SK-N-SH treated with all-trans-retinoic acid at 6 μM for 48 hours (cell line): Measurements from ENCODE around the gene TSC22D1.
A peak's percentile ranks its signal among the peaks of the same experiment; 100 is the strongest.

Source experiments
- ATAC-seq: fragments of 200-7000 bp; cut with Tn5 transposase; 3 replicates; pipeline ENCODE4 v1.9.1; 2020; ENCODE audit warnings: mild to moderate bottlenecking, moderate library complexity
- ARNTL ChIP-seq: fragments of 450-650 bp; formaldehyde crosslinking; IDR thresholded peaks from 2 replicates; pipeline ENCODE4 v1.5.0; 2020; ENCODE audit warnings: low read depth, mild to moderate bottlenecking, moderate library complexity, borderline replicate concordance
- BACH2 ChIP-seq: fragments of 250-450 bp; sonication (Bioruptor Pico); IDR thresholded peaks from 2 replicates; pipeline ENCODE4 v1.9.0; 2021; ENCODE audit warnings: mild to moderate bottlenecking, borderline replicate concordance
- ESRRG ChIP-seq: fragments of 250-450 bp; sonication (Bioruptor Pico); IDR thresholded peaks from 2 replicates; pipeline ENCODE4 v1.6.1; 2021; ENCODE audit warnings: mild to moderate bottlenecking
- ISL1 ChIP-seq: fragments of 250-450 bp; sonication (Bioruptor Pico); IDR thresholded peaks from 2 replicates; pipeline ENCODE4 v2.1.2; 2022; ENCODE audit warnings: mild to moderate bottlenecking, moderate library complexity
- OSR1 ChIP-seq: fragments of 250-450 bp; sonication (Bioruptor Pico); IDR thresholded peaks from 2 replicates; pipeline ENCODE4 v1.8.0; 2022; ENCODE audit warnings: moderate library complexity, mild to moderate bottlenecking, inconsistent platforms
- PPARA ChIP-seq: fragments of 250-450 bp; sonication (Bioruptor Pico); IDR thresholded peaks from 2 replicates; pipeline ENCODE4 v1.5.0; 2020; ENCODE audit warnings: mild to moderate bottlenecking, borderline replicate concordance
- RARB ChIP-seq: fragments of 250-450 bp; sonication (Bioruptor Pico); IDR thresholded peaks from 2 replicates; pipeline ENCODE4 v1.8.0; 2021; ENCODE audit warnings: mild to moderate bottlenecking, moderate library complexity
- SNAI2 ChIP-seq: fragments of 250-450 bp; sonication (Bioruptor Pico); IDR thresholded peaks from 2 replicates; pipeline ENCODE4 v1.5.0; 2020; ENCODE audit warnings: mild to moderate bottlenecking, moderate library complexity
- TCF4 ChIP-seq: fragments of 250-450 bp; sonication (Bioruptor Pico); IDR thresholded peaks from 2 replicates; pipeline ENCODE4 v1.8.0; 2021; ENCODE audit warnings: mild to moderate bottlenecking, moderate library complexity, borderline replicate concordance
- TOX ChIP-seq: fragments of 250-450 bp; sonication (Bioruptor Pico); IDR thresholded peaks from 2 replicates; pipeline ENCODE4 v1.8.0; 2021; ENCODE audit warnings: mild to moderate bottlenecking, moderate library complexity, borderline replicate concordance
- ZC3H10 ChIP-seq: fragments of 250-450 bp; sonication (Bioruptor Pico); IDR thresholded peaks from 2 replicates; pipeline ENCODE4 v1.5.1; 2021; ENCODE audit warnings: mild to moderate bottlenecking, moderate library complexity
- ZFP3 ChIP-seq: fragments of 250-450 bp; sonication (Bioruptor Pico); IDR thresholded peaks from 2 replicates; pipeline ENCODE4 v1.5.0; 2020; ENCODE audit warnings: mild to moderate bottlenecking, moderate library complexity
- ZFP30 ChIP-seq: fragments of 450-650 bp; formaldehyde crosslinking; IDR thresholded peaks from 2 replicates; pipeline ENCODE4 v1.5.0; 2022; ENCODE audit warnings: mild to moderate bottlenecking, moderate library complexity
- ZNF565 ChIP-seq: fragments of 450-650 bp; formaldehyde crosslinking; conservative IDR thresholded peaks from 2 replicates; pipeline ENCODE4 v1.5.0; 2020; ENCODE audit warnings: low read depth, mild to moderate bottlenecking, moderate library complexity
- ZNF70 ChIP-seq: fragments of 450-650 bp; formaldehyde crosslinking; IDR thresholded peaks from 2 replicates; pipeline ENCODE4 v1.5.0; 2020; ENCODE audit warnings: mild to moderate bottlenecking, moderate library complexity
- ZNF8 ChIP-seq: fragments of 450-650 bp; formaldehyde crosslinking; IDR thresholded peaks from 2 replicates; pipeline ENCODE4 v1.5.0; 2020; ENCODE audit warnings: mild to moderate bottlenecking, moderate library complexity
- TF ChIP-seq, protein P1 (sequence below): fragments of 250-450 bp; sonication (Bioruptor Pico); IDR thresholded peaks from 2 replicates; pipeline ENCODE4 v1.5.1; 2020; ENCODE audit warnings: low read depth, mild to moderate bottlenecking, moderate library complexity
- TF ChIP-seq, protein P2 (sequence below): fragments of 250-450 bp; sonication (Bioruptor Pico); IDR thresholded peaks from 2 replicates; pipeline ENCODE4 v1.5.0; 2020; ENCODE audit warnings: mild to moderate bottlenecking, moderate library complexity
- TF ChIP-seq, protein P3 (sequence below): fragments of 250-450 bp; sonication (Bioruptor Pico); IDR thresholded peaks from 2 replicates; pipeline ENCODE4 v1.5.1; 2021; ENCODE audit warnings: mild to moderate bottlenecking, moderate library complexity
- TF ChIP-seq, protein P4 (sequence below): fragments of 250-450 bp; sonication (Bioruptor Pico); IDR thresholded peaks from 2 replicates; pipeline ENCODE4 v1.8.0; 2020; ENCODE audit warnings: mild to moderate bottlenecking, moderate library complexity, borderline replicate concordance
- TF ChIP-seq, protein P5 (sequence below): fragments of 250-450 bp; sonication (Bioruptor Pico); IDR thresholded peaks from 2 replicates; pipeline ENCODE4 v1.8.0; 2021; ENCODE audit warnings: low read depth, mild to moderate bottlenecking, moderate library complexity, borderline replicate concordance

Gene TSC22D1

DNA sequence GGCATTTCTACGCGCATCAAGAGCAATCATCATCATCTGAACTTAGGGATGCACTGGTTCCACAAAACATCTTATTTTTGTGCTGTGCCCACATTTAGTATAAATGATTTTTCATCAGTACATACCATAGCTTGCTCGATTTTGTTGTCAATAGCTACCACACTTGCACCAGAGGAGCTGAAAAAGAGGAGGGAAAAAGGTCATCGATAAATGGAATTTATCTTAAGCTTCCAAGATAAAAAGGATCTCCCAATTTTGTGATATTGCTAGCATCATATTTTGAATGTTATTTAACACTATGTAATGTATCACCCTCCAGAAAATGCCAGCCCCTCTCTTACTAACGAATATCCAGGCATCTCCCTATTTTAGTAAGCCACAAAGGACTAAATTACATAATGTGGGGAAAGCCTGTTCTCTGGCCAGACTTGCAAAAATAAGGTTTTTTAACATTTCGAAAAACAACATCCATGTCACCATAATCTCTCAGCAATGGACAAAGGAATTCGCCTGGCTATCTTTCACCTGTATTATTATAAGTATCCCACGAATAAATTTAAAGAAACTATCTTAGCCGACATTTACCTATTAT is 140.1 kb downstream of the TSC22D1 start:
- ATAC-seq: no peak
- TF ChIP-seq, protein P1, sequence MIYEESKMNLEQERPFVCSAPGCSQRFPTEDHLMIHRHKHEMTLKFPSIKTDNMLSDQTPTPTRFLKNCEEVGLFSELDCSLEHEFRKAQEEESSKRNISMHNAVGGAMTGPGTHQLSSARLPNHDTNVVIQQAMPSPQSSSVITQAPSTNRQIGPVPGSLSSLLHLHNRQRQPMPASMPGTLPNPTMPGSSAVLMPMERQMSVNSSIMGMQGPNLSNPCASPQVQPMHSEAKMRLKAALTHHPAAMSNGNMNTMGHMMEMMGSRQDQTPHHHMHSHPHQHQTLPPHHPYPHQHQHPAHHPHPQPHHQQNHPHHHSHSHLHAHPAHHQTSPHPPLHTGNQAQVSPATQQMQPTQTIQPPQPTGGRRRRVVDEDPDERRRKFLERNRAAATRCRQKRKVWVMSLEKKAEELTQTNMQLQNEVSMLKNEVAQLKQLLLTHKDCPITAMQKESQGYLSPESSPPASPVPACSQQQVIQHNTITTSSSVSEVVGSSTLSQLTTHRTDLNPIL (CRISPR knock-in tag): no peak
- TF ChIP-seq, protein P2, sequence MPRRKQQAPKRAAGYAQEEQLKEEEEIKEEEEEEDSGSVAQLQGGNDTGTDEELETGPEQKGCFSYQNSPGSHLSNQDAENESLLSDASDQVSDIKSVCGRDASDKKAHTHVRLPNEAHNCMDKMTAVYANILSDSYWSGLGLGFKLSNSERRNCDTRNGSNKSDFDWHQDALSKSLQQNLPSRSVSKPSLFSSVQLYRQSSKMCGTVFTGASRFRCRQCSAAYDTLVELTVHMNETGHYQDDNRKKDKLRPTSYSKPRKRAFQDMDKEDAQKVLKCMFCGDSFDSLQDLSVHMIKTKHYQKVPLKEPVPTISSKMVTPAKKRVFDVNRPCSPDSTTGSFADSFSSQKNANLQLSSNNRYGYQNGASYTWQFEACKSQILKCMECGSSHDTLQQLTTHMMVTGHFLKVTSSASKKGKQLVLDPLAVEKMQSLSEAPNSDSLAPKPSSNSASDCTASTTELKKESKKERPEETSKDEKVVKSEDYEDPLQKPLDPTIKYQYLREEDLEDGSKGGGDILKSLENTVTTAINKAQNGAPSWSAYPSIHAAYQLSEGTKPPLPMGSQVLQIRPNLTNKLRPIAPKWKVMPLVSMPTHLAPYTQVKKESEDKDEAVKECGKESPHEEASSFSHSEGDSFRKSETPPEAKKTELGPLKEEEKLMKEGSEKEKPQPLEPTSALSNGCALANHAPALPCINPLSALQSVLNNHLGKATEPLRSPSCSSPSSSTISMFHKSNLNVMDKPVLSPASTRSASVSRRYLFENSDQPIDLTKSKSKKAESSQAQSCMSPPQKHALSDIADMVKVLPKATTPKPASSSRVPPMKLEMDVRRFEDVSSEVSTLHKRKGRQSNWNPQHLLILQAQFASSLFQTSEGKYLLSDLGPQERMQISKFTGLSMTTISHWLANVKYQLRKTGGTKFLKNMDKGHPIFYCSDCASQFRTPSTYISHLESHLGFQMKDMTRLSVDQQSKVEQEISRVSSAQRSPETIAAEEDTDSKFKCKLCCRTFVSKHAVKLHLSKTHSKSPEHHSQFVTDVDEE (CRISPR knock-in tag): no peak
- TF ChIP-seq, protein P3, sequence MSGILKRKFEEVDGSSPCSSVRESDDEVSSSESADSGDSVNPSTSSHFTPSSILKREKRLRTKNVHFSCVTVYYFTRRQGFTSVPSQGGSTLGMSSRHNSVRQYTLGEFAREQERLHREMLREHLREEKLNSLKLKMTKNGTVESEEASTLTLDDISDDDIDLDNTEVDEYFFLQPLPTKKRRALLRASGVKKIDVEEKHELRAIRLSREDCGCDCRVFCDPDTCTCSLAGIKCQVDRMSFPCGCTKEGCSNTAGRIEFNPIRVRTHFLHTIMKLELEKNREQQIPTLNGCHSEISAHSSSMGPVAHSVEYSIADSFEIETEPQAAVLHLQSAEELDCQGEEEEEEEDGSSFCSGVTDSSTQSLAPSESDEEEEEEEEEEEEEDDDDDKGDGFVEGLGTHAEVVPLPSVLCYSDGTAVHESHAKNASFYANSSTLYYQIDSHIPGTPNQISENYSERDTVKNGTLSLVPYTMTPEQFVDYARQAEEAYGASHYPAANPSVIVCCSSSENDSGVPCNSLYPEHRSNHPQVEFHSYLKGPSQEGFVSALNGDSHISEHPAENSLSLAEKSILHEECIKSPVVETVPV: no peak
- TF ChIP-seq ZNF70: no peak

DNA sequence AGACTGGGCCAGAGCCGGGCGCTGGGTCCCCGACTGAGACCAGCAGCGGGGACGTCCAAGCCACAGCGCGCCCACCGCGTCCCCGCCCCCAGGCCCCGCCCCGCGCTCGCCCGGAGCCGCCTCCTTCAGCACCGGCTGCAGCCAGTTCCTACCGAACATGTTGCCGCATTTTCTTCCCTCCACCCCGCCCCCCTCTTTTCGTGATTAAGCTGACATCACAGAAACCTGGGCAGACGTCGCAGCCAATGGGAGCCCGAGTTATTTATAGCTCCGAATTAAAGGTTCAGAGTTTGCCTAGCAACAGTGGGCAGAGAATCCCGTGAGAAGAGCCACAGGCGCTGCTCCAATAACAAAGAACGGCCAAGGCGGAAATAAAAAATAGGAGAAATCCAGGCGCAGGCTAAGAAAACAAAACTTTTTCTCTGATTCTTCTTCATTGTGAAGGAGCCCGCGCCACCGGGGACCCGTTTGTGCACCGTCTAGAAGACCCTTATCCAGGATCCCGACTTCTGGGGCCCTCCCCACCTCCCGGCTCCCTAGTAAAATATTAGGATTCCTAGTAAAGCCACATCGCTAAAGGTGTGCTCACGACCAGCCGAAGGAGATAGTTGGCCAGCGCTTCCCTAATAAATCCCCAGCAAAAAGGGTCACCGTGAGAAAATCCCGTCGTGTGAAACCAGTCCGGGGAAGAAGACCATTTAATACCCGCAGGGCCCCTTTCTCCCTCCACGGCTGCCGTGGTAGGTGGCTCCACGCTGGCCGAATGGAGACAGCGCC is 140.8 kb downstream of the TSC22D1 start:
- peak; percentile 59 for ATAC-seq
- TF ChIP-seq ZC3H10 (CRISPR knock-in tag): no peak
- no peak for TF ChIP-seq ZNF8
- TF ChIP-seq, protein P4, sequence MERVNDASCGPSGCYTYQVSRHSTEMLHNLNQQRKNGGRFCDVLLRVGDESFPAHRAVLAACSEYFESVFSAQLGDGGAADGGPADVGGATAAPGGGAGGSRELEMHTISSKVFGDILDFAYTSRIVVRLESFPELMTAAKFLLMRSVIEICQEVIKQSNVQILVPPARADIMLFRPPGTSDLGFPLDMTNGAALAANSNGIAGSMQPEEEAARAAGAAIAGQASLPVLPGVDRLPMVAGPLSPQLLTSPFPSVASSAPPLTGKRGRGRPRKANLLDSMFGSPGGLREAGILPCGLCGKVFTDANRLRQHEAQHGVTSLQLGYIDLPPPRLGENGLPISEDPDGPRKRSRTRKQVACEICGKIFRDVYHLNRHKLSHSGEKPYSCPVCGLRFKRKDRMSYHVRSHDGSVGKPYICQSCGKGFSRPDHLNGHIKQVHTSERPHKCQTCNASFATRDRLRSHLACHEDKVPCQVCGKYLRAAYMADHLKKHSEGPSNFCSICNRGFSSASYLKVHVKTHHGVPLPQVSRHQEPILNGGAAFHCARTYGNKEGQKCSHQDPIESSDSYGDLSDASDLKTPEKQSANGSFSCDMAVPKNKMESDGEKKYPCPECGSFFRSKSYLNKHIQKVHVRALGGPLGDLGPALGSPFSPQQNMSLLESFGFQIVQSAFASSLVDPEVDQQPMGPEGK (CRISPR knock-in tag): no peak
- no peak for TF ChIP-seq RARB (CRISPR knock-in tag)
- no peak for TF ChIP-seq TCF4 (CRISPR knock-in tag)
- TF ChIP-seq ESRRG (CRISPR knock-in tag): no peak
- no peak for TF ChIP-seq ZFP30
- no peak for TF ChIP-seq ARNTL (CRISPR knock-in tag)
- TF ChIP-seq OSR1: no peak
- TF ChIP-seq, protein P3: no peak
- TF ChIP-seq PPARA (CRISPR knock-in tag): no peak
- TF ChIP-seq, protein P1 (CRISPR knock-in tag): no peak
- TF ChIP-seq TOX (CRISPR knock-in tag): no peak
- no peak for TF ChIP-seq ZNF565
- TF ChIP-seq ISL1 (CRISPR knock-in tag): no peak
- TF ChIP-seq, protein P5, sequence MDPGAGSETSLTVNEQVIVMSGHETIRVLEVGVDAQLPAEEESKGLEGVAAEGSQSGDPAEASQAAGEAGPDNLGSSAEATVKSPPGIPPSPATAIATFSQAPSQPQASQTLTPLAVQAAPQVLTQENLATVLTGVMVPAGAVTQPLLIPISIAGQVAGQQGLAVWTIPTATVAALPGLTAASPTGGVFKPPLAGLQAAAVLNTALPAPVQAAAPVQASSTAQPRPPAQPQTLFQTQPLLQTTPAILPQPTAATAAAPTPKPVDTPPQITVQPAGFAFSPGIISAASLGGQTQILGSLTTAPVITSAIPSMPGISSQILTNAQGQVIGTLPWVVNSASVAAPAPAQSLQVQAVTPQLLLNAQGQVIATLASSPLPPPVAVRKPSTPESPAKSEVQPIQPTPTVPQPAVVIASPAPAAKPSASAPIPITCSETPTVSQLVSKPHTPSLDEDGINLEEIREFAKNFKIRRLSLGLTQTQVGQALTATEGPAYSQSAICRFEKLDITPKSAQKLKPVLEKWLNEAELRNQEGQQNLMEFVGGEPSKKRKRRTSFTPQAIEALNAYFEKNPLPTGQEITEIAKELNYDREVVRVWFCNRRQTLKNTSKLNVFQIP (CRISPR knock-in tag): no peak
- TF ChIP-seq BACH2 (CRISPR knock-in tag): no peak
- TF ChIP-seq, protein P2 (CRISPR knock-in tag): no peak
- no peak for TF ChIP-seq SNAI2 (CRISPR knock-in tag)
- no peak for TF ChIP-seq ZFP3 (CRISPR knock-in tag)
